WTC11 (cell line): ENCODE data around the gene SLC10A3.

Experiments
- CBFB ChIP-seq: sonication (generic); formaldehyde crosslinking; IDR thresholded peaks from 2 replicates; pipeline ENCODE4 v1.8.1; 2022; ENCODE audit warnings: mild to moderate bottlenecking, low read depth, missing genetic modification reagents
- ESRRA ChIP-seq: sonication (generic); formaldehyde crosslinking; IDR thresholded peaks from 2 replicates; pipeline ENCODE4 v1.8.1; 2022; ENCODE audit warnings: mild to moderate bottlenecking, missing genetic modification reagents, borderline replicate concordance
- ETV6 ChIP-seq: sonication (generic); formaldehyde crosslinking; IDR thresholded peaks from 2 replicates; pipeline ENCODE4 v1.8.1; 2022; ENCODE audit warnings: mild to moderate bottlenecking, missing genetic modification reagents
- TEAD4 ChIP-seq: sonication (generic); formaldehyde crosslinking; IDR thresholded peaks from 2 replicates; pipeline ENCODE4 v1.8.0; 2022; ENCODE audit warnings: mild to moderate bottlenecking, missing genetic modification reagents
- TF ChIP-seq, protein P1 (sequence below): sonication (generic); formaldehyde crosslinking; IDR thresholded peaks from 2 replicates; pipeline ENCODE4 v1.8.1; 2022; ENCODE audit warnings: mild to moderate bottlenecking, missing genetic modification reagents, moderate library complexity, borderline replicate concordance
- TF ChIP-seq, protein P2 (sequence below): fragments of 200-600 bp; IDR thresholded peaks from 2 replicates; pipeline ENCODE4 v1.8.0; 2022; ENCODE audit warnings: antibody characterized with exemption
- TF ChIP-seq, protein P3 (sequence below): sonication (generic); formaldehyde crosslinking; IDR thresholded peaks from 2 replicates; pipeline ENCODE4 v1.8.1; 2023; ENCODE audit warnings: mild to moderate bottlenecking, missing genetic modification reagents, moderate library complexity
- TF ChIP-seq, protein P4 (sequence below): sonication (generic); formaldehyde crosslinking; IDR thresholded peaks from 2 replicates; pipeline ENCODE4 v1.8.1; 2022; ENCODE audit warnings: low read depth, mild to moderate bottlenecking, moderate library complexity, missing genetic modification reagents, borderline replicate concordance
- TF ChIP-seq, protein P5 (sequence below): sonication (generic); formaldehyde crosslinking; IDR thresholded peaks from 2 replicates; pipeline ENCODE4 v1.8.1; 2022; ENCODE audit warnings: mild to moderate bottlenecking, moderate library complexity, missing genetic modification reagents

DNA sequence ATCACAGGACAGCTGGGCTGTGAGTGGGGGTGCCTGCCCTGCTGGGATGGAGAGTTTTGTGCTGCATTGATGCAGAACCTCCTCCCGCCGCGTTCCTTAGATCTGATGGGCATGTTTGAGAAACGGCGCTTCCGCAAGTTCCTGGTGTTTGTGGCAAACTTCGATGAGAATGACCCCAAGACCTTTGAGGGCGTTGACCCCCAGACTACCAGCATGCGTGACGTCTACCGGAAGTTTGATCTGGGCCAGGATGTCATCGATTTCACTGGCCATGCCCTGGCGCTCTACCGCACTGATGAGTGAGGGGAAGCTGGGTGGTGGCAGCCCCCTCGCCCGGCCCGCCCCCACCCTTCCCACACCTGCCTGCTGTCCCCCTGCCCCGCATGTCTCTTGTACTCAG lies 50.6 kb downstream of the SLC10A3 start:
- TF ChIP-seq, protein P1, sequence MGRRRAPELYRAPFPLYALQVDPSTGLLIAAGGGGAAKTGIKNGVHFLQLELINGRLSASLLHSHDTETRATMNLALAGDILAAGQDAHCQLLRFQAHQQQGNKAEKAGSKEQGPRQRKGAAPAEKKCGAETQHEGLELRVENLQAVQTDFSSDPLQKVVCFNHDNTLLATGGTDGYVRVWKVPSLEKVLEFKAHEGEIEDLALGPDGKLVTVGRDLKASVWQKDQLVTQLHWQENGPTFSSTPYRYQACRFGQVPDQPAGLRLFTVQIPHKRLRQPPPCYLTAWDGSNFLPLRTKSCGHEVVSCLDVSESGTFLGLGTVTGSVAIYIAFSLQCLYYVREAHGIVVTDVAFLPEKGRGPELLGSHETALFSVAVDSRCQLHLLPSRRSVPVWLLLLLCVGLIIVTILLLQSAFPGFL (CRISPR knock-in tag) = no peak
- TF ChIP-seq, protein P2, sequence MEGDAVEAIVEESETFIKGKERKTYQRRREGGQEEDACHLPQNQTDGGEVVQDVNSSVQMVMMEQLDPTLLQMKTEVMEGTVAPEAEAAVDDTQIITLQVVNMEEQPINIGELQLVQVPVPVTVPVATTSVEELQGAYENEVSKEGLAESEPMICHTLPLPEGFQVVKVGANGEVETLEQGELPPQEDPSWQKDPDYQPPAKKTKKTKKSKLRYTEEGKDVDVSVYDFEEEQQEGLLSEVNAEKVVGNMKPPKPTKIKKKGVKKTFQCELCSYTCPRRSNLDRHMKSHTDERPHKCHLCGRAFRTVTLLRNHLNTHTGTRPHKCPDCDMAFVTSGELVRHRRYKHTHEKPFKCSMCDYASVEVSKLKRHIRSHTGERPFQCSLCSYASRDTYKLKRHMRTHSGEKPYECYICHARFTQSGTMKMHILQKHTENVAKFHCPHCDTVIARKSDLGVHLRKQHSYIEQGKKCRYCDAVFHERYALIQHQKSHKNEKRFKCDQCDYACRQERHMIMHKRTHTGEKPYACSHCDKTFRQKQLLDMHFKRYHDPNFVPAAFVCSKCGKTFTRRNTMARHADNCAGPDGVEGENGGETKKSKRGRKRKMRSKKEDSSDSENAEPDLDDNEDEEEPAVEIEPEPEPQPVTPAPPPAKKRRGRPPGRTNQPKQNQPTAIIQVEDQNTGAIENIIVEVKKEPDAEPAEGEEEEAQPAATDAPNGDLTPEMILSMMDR = no peak
- TF ChIP-seq ESRRA (CRISPR knock-in tag) = no peak
- TF ChIP-seq TEAD4 = no peak
- TF ChIP-seq, protein P3, sequence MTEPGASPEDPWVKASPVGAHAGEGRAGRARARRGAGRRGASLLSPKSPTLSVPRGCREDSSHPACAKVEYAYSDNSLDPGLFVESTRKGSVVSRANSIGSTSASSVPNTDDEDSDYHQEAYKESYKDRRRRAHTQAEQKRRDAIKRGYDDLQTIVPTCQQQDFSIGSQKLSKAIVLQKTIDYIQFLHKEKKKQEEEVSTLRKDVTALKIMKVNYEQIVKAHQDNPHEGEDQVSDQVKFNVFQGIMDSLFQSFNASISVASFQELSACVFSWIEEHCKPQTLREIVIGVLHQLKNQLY = no peak
- TF ChIP-seq, protein P4, sequence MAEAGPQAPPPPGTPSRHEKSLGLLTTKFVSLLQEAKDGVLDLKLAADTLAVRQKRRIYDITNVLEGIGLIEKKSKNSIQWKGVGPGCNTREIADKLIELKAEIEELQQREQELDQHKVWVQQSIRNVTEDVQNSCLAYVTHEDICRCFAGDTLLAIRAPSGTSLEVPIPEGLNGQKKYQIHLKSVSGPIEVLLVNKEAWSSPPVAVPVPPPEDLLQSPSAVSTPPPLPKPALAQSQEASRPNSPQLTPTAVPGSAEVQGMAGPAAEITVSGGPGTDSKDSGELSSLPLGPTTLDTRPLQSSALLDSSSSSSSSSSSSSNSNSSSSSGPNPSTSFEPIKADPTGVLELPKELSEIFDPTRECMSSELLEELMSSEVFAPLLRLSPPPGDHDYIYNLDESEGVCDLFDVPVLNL = no peak
- TF ChIP-seq CBFB = no peak
- TF ChIP-seq, protein P5, sequence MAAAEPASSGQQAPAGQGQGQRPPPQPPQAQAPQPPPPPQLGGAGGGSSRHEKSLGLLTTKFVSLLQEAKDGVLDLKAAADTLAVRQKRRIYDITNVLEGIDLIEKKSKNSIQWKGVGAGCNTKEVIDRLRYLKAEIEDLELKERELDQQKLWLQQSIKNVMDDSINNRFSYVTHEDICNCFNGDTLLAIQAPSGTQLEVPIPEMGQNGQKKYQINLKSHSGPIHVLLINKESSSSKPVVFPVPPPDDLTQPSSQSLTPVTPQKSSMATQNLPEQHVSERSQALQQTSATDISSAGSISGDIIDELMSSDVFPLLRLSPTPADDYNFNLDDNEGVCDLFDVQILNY (CRISPR knock-in tag) = no peak
- TF ChIP-seq ETV6 (CRISPR knock-in tag) = no peak
